H1 (cell line): ENCODE measurements around the gene IPO11. TPM values are rescaled to one million over a fixed set of nuclear protein-coding genes. Genes with fewer than 3 reads are reported as not detected.

Experiments used
- EZH2 ChIP-seq: fragments of 200-600 bp; sonication (generic); IDR thresholded peaks from 2 replicates; pipeline ENCODE4 v1.7.1; 2012; ENCODE audit warnings: low read depth, mild to moderate bottlenecking, moderate library complexity, low read length, inconsistent platforms; ENCODE audit not compliant: severe bottlenecking
- polyA plus RNA-seq, 7 experiments: library from polyadenylated mRNA; depleted of rRNA in 3 of 7; stranded (reverse) in 5 of 7; unstranded in 2 of 7; fragments of >200 nt in 5 of 7; fragments of 200-250 nt in 2 of 7; gene quantifications; 1 replicate in 5 of 7; 2 replicates in 1 of 7; 4 replicates in 1 of 7; pipeline versions ENCODE4 v1.2.1 to v1.2.3, GENCODE V29; 2011 to 2013; ENCODE audit warnings: missing spikeins in 2 of 7, mixed read lengths in 2 of 7
- total RNA-seq: library from RNA; stranded (reverse); fragmentation: NEBNext Ultra II Directional; extraction: Animal tissue kit (Norgen Biotek cat#: 25700); gene quantifications from 2 replicates; pipeline ENCODE4 v1.2.1, GENCODE V29; 2021

Gene IPO11
- total and polyA plus RNA-seq, 2 of the 8 experiments (the other 6 are each of a cell fraction or from before 2014, with no cell fraction given): 23.6 to 64.4 TPM

DNA sequence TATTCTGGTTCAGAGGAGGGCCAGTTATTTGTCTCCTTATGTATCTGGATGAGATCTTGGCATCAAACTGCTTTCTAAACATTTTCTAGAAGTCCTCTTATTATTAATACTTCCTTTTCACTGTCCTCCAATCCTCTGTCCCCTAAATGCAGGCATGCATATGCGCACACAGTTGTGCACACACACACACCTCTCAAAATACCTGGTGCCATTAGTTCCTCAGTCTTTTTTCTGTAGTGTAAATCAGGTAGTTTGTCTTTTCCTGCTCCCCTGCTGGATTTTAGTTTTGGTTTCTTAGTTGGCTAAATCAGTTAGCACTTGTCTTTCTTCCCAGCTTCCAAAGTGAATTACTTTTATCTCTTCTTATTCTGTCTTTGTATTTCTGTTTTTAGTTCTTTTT, 110.2 kb downstream of the IPO11 start (continued):
- TF ChIP-seq EZH2: no peak
